PC-9 (cell line): ENCODE data around the gene ERGIC1.
A peak's percentile ranks its signal among the peaks of the same experiment; 100 is the strongest.

Experiments used
- CTCF ChIP-seq: fragments of 200-600 bp; sonication (generic); conservative IDR thresholded peaks from 2 replicates; pipeline ENCODE4 v1.6.1; 2017; ENCODE audit warnings: mixed run types, antibody characterized with exemption, mild to moderate bottlenecking, moderate library complexity
- EZH2 ChIP-seq: fragments of 200-600 bp; sonication (generic); IDR thresholded peaks from 2 replicates; pipeline ENCODE4 v1.8.0; 2017; ENCODE audit warnings: antibody characterized with exemption, low read depth

- TF ChIP-seq CTCF (peak; percentile 57), EZH2 (no peak)
Measured at GRCh38 chr5:172910828-172911627, 77.0 kb downstream of the ERGIC1 start.
